Measurements from ENCODE around the gene SLC3A2. TPM values are rescaled to one million over a fixed set of nuclear protein-coding genes. Genes with fewer than 3 reads are reported as not detected.

The SLC3A2 gene
- total and polyA plus RNA-seq, 2 donors (not counting 1 experiment from before 2014, with no cell fraction given) = 91.2 to 441 TPM

DNA sequence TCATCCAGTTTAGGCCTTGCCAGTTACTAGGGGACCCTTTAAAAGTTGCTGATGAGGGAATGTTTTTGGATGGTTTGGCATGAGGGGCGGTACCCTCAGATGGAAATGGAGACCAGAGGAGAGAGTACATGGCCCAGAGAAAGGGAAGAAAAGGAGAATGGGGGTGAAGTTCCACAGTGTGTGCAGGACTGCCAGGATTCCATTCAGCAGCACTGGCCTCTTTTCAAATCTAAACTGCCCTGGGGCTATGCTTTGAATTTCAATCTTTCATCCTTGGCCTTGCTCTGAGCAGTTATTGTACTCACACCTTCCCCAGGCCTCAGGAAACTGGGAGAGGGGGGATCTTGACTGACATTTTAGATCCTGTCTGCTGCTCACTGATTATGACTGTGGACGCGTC lies 3.0 kb downstream of the SLC3A2 start:
- peaks cover 26% of the 10 kb centered on the region for H3K4me1 ChIP-seq (ENCODE audit: control insufficient read depth, extremely low read depth, insufficient read depth, low read length)
- H2AFZ ChIP-seq (ENCODE audit: low read length) = no peak overlapping the region
- no peak for DNase-seq (ENCODE audit: low read depth in 2 of 2)
- peak overlapping the region; percentile 99 for H3K4me2 ChIP-seq (ENCODE audit: extremely low read depth, insufficient read depth, low read length)
- no peak overlapping the region for H3K9ac ChIP-seq (ENCODE audit: insufficient read depth, low read length)
- TF ChIP-seq, protein P1, sequence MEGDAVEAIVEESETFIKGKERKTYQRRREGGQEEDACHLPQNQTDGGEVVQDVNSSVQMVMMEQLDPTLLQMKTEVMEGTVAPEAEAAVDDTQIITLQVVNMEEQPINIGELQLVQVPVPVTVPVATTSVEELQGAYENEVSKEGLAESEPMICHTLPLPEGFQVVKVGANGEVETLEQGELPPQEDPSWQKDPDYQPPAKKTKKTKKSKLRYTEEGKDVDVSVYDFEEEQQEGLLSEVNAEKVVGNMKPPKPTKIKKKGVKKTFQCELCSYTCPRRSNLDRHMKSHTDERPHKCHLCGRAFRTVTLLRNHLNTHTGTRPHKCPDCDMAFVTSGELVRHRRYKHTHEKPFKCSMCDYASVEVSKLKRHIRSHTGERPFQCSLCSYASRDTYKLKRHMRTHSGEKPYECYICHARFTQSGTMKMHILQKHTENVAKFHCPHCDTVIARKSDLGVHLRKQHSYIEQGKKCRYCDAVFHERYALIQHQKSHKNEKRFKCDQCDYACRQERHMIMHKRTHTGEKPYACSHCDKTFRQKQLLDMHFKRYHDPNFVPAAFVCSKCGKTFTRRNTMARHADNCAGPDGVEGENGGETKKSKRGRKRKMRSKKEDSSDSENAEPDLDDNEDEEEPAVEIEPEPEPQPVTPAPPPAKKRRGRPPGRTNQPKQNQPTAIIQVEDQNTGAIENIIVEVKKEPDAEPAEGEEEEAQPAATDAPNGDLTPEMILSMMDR (conservative IDR thresholded peaks at IDR 0.05 in 1 of 2, IDR thresholded peaks at IDR 0.05 in 1 of 2; ENCODE audit: low read depth in 1 of 2, low read length in 2 of 2) = no peak
- TF ChIP-seq EZH2 (IDR thresholded peaks at IDR 0.05; ENCODE audit: low read length, missing control alignments) = no peak
- H3K36me3 ChIP-seq (ENCODE audit: control insufficient read depth, insufficient read depth, low read length) = peaks cover 43% of the 10 kb centered on the region
- no peak overlapping the region for H3K27ac ChIP-seq (ENCODE audit: insufficient read depth, low read length)
- H4K20me1 ChIP-seq (ENCODE audit: control insufficient read depth, extremely low read depth, insufficient read depth, low read length) = peaks cover 2% of the 10 kb centered on the region
- no peaks in the 10 kb centered on the region for H3K27me3 ChIP-seq (ENCODE audit: control insufficient read depth, insufficient read depth, low read length)
- no peaks in the 10 kb centered on the region for H3K9me3 ChIP-seq (ENCODE audit: control insufficient read depth, insufficient read depth, low read depth, low read length)
- peak overlapping the region; percentile 98 to 100 (median 99) for H3K4me3 ChIP-seq (replicated peaks in 1 of 4; ENCODE audit: control extremely low read depth in 1 of 4, insufficient read depth in 1 of 4, low read depth in 3 of 4, low read length in 4 of 4)
- H3K79me2 ChIP-seq (ENCODE audit: control insufficient read depth, insufficient read depth, low read length) = peaks cover 59% of the 10 kb centered on the region

DNA sequence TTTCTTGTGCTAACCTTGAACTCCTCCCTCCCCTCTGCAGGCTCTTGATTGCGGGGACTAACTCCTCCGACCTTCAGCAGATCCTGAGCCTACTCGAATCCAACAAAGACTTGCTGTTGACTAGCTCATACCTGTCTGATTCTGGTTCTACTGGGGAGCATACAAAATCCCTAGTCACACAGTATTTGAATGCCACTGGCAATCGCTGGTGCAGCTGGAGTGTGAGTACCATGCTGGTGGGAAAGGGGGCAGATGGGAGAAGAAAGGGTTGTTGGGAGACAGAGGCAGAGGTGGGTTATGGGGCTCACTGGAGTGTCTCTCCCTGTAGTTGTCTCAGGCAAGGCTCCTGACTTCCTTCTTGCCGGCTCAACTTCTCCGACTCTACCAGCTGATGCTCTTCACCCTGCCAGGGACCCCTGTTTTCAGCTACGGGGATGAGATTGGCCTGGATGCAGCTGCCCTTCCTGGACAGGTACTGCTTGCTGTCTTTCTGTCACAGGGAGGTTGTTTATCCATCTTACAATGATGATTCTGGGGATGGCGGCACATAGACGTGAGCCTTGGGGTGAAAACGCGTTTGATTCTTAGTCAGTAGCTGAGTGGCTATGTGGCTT lies 4.5 kb downstream of the SLC3A2 start:
- Histone ChIP-seq H3K27ac (ENCODE audit: insufficient read depth, low read length) (no peak overlapping the region), H3K9me3 (ENCODE audit: control insufficient read depth, insufficient read depth, low read depth, low read length) (no peaks in the 10 kb centered on the region), H4K20me1 (ENCODE audit: control insufficient read depth, extremely low read depth, insufficient read depth, low read length) (peaks cover 2% of the 10 kb centered on the region), H3K4me1 (ENCODE audit: control insufficient read depth, extremely low read depth, insufficient read depth, low read length) (peaks cover 20% of the 10 kb centered on the region), H2AFZ (ENCODE audit: low read length) (no peak overlapping the region), H3K27me3 (ENCODE audit: control insufficient read depth, insufficient read depth, low read length) (no peaks in the 10 kb centered on the region), H3K4me3 (replicated peaks in 1 of 4; ENCODE audit: control extremely low read depth in 1 of 4, insufficient read depth in 1 of 4, low read depth in 3 of 4, low read length in 4 of 4) (peak overlapping the region in 3 of 4 experiments; percentile 16 to 100 (median 49)), H3K79me2 (ENCODE audit: control insufficient read depth, insufficient read depth, low read length) (peaks cover 59% of the 10 kb centered on the region), H3K4me2 (ENCODE audit: extremely low read depth, insufficient read depth, low read length) (peak overlapping the region; percentile 55), H3K36me3 (ENCODE audit: control insufficient read depth, insufficient read depth, low read length) (peaks cover 50% of the 10 kb centered on the region), H3K9ac (ENCODE audit: insufficient read depth, low read length) (no peak overlapping the region)
- TF ChIP-seq, protein P1 (conservative IDR thresholded peaks at IDR 0.05 in 1 of 2, IDR thresholded peaks at IDR 0.05 in 1 of 2; ENCODE audit: low read depth in 1 of 2, low read length in 2 of 2) = no peak
- no peak for TF ChIP-seq EZH2 (IDR thresholded peaks at IDR 0.05; ENCODE audit: low read length, missing control alignments)
- DNase-seq (ENCODE audit: low read depth in 2 of 2) = no peak

DNA sequence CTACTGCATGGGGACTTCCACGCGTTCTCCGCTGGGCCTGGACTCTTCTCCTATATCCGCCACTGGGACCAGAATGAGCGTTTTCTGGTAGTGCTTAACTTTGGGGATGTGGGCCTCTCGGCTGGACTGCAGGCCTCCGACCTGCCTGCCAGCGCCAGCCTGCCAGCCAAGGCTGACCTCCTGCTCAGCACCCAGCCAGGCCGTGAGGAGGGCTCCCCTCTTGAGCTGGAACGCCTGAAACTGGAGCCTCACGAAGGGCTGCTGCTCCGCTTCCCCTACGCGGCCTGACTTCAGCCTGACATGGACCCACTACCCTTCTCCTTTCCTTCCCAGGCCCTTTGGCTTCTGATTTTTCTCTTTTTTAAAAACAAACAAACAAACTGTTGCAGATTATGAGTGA lies 7.7 kb downstream of the SLC3A2 start:
- Histone ChIP-seq H4K20me1 (ENCODE audit: control insufficient read depth, extremely low read depth, insufficient read depth, low read length) (peaks cover 2% of the 10 kb centered on the region), H3K4me2 (ENCODE audit: extremely low read depth, insufficient read depth, low read length) (no peak overlapping the region), H3K4me1 (ENCODE audit: control insufficient read depth, extremely low read depth, insufficient read depth, low read length) (peaks cover 17% of the 10 kb centered on the region), H3K9me3 (ENCODE audit: control insufficient read depth, insufficient read depth, low read depth, low read length) (no peaks in the 10 kb centered on the region), H3K27me3 (ENCODE audit: control insufficient read depth, insufficient read depth, low read length) (no peaks in the 10 kb centered on the region), H3K9ac (ENCODE audit: insufficient read depth, low read length) (no peak overlapping the region), H3K36me3 (ENCODE audit: control insufficient read depth, insufficient read depth, low read length) (peaks cover 42% of the 10 kb centered on the region), H3K27ac (ENCODE audit: insufficient read depth, low read length) (no peak overlapping the region), H3K79me2 (ENCODE audit: control insufficient read depth, insufficient read depth, low read length) (peaks cover 34% of the 10 kb centered on the region), H2AFZ (ENCODE audit: low read length) (no peak overlapping the region), H3K4me3 (replicated peaks in 1 of 4; ENCODE audit: control extremely low read depth in 1 of 4, insufficient read depth in 1 of 4, low read depth in 3 of 4, low read length in 4 of 4) (no peak overlapping the region)
- DNase-seq (ENCODE audit: low read depth in 2 of 2) = no peak
- TF ChIP-seq, protein P1 (conservative IDR thresholded peaks at IDR 0.05 in 1 of 2, IDR thresholded peaks at IDR 0.05 in 1 of 2; ENCODE audit: low read depth in 1 of 2, low read length in 2 of 2) = no peak
- TF ChIP-seq EZH2 (IDR thresholded peaks at IDR 0.05; ENCODE audit: low read length, missing control alignments) = no peak

Data from fibroblast of lung (primary cell).